Measurements from ENCODE around the gene PELI2.

- no peak for TF ChIP-seq CTCF (IDR thresholded peaks at IDR 0.05; ENCODE audit: insufficient read depth, low read length, poor library complexity, severe bottlenecking)
- no peak for TF ChIP-seq EZH2phosphoT487 (conservative IDR thresholded peaks at IDR 0.05; ENCODE audit: low read length)
These were observed 144.3 kb downstream of the PELI2 start for GRCh38 chr14:56262530-56262929.

Measured in SU-DHL-6 (cell line).